HepG2 (cell line): Measurements from ENCODE around the gene GATA5. TPM values are rescaled to one million over a fixed set of nuclear protein-coding genes. Genes with fewer than 3 reads are reported as not detected.

Source experiments
- ATAC-seq: fragments of 200-7000 bp; cut with Tn5 transposase; 3 replicates; pipeline ENCODE4 v1.9.1; 2020; ENCODE audit warnings: mild to moderate bottlenecking, moderate library complexity
- BruUV-seq: library from RNA; stranded (reverse); fragments of 400-500 nt; replicated peaks from 2 replicates; lab custom pipeline; 2021; lab: Mats Ljungman, UMichigan
- CTCF ChIA-PET: fragments of 300-600 bp; formaldehyde crosslinking; extraction: SDS; loops from one replicate; lab custom pipeline; 2021; ENCODE audit warnings: low total read pairs, inconsistent platforms, low intra/inter-chr PET ratio; lab: Yijun Ruan, JAX
- POLR2A ChIA-PET: fragments of 350-600 bp; sonication (Branson Sonifier 250); formaldehyde crosslinking; loops from one replicate; lab custom pipeline; 2020; ENCODE audit warnings: antibody characterized with exemption, inconsistent platforms; lab: Yijun Ruan, JAX
- DNase-seq: peaks from one replicate; pipeline ENCODE4 v3.0.0-alpha.2; 2015; ENCODE audit warnings: low spot score
- FAIRE-seq: peaks from 3 replicates; lab custom pipeline; 2011; peaks lifted over from hg19 to GRCh38; lab: Jason Lieb, UNC
- H2AFZ ChIP-seq: one replicate; pipeline ENCODE4 v1.6.1; 2011; ENCODE audit warnings: low read length, inconsistent platforms
- H3K27ac ChIP-seq: fragments of 300-600 bp; 3 replicates; pipeline ENCODE4 v1.8.0; 2011; ENCODE audit warnings: mixed run types, mild to moderate bottlenecking, mixed read lengths, low read length, inconsistent platforms; ENCODE audit not compliant: insufficient read depth; ENCODE audit errors: extremely low read length
- H3K27me3 ChIP-seq, 2 experiments: fragments of 200-600 bp in 1 of 2; 2 replicates in 1 of 2; 3 replicates in 1 of 2; pipeline versions ENCODE4 v1.6.0 to v1.8.0; 2011; ENCODE audit warnings: low read length in 2 of 2, mild to moderate bottlenecking in 2 of 2, moderate library complexity in 2 of 2, inconsistent platforms in 1 of 2; ENCODE audit not compliant: insufficient read depth in 2 of 2, control insufficient read depth in 1 of 2
- H3K36me3 ChIP-seq, 2 experiments: fragments of 200-600 bp in 1 of 2; replicated peaks in 1 of 2; 2 replicates in 1 of 2; 3 replicates in 1 of 2; pipeline versions ENCODE4 v1.5.1 to v1.8.0; 2011; ENCODE audit warnings: low read length in 2 of 2, inconsistent platforms in 1 of 2; ENCODE audit not compliant: insufficient read depth in 2 of 2, control insufficient read depth in 1 of 2
- H3K4me1 ChIP-seq: 2 replicates; pipeline ENCODE4 v1.5.1; 2012; ENCODE audit warnings: low read length, inconsistent platforms; ENCODE audit not compliant: insufficient read depth
- H3K4me2 ChIP-seq: 2 replicates; pipeline ENCODE4 v1.6.0; 2011; ENCODE audit warnings: low read depth, low read length, inconsistent platforms
- H3K4me3 ChIP-seq, 3 experiments: fragments of 200-600 bp in 1 of 3; sonication (generic), shearing (Covaris generic) in 1 of 3; replicated peaks in 1 of 3; 2 replicates each; pipeline ENCODE4 v1.5.1; 2011 to 2016; ENCODE audit warnings: low read length in 3 of 3, inconsistent platforms in 2 of 3, low read depth in 2 of 3, mild to moderate bottlenecking in 2 of 3, control low read depth in 1 of 3, mixed read lengths in 1 of 3; ENCODE audit not compliant: insufficient read depth in 1 of 3
- H3K79me2 ChIP-seq: one replicate; pipeline ENCODE4 v1.6.1; 2011; ENCODE audit warnings: low read length, inconsistent platforms; ENCODE audit not compliant: insufficient read depth
- H3K9ac ChIP-seq: 2 replicates; pipeline ENCODE4 v1.6.0; 2011; ENCODE audit warnings: mild to moderate bottlenecking, low read depth, low read length, inconsistent platforms; ENCODE audit not compliant: insufficient read depth
- H3K9me3 ChIP-seq: 2 replicates; pipeline ENCODE4 v1.5.1; 2012; ENCODE audit warnings: mild to moderate bottlenecking, low read length
- H4K20me1 ChIP-seq: 2 replicates; pipeline ENCODE4 v1.6.0; 2011; ENCODE audit warnings: inconsistent platforms, mild to moderate bottlenecking, low read length, moderate library complexity; ENCODE audit not compliant: insufficient read depth
- AHR ChIP-seq: IDR thresholded peaks from 2 replicates; pipeline ENCODE4 v1.6.1; 2018; ENCODE audit warnings: missing genetic modification reagents, missing compliant biosample characterization
- GFI1 ChIP-seq: sonication (generic); formaldehyde crosslinking; IDR thresholded peaks from 2 replicates; pipeline ENCODE4 v1.5.0; 2020; ENCODE audit warnings: missing genetic modification reagents, mild to moderate bottlenecking, borderline replicate concordance
- HNF4A ChIP-seq: sonication (generic); formaldehyde crosslinking; IDR thresholded peaks from 2 replicates; pipeline ENCODE4 v1.4.0; 2020; ENCODE audit warnings: missing genetic modification reagents
- IRF1 ChIP-seq: sonication (generic); formaldehyde crosslinking; IDR thresholded peaks from 2 replicates; pipeline ENCODE4 v1.4.0; 2020; ENCODE audit warnings: low read depth, mild to moderate bottlenecking, missing genetic modification reagents
- MNT ChIP-seq: fragments of 450-650 bp; IDR thresholded peaks from 2 replicates; pipeline ENCODE4 v1.6.1; 2016
- NONO ChIP-seq, 2 experiments: fragments of 450-650 bp in 1 of 2; sonication (generic) in 1 of 2; formaldehyde crosslinking in 1 of 2; IDR thresholded peaks in 1 of 2; conservative IDR thresholded peaks in 1 of 2; 2 replicates each; pipeline versions ENCODE4 v1.6.1 to v1.8.0; 2017 to 2022; ENCODE audit warnings: mild to moderate bottlenecking in 1 of 2, missing genetic modification reagents in 1 of 2, moderate library complexity in 1 of 2
- RXRB ChIP-seq: IDR thresholded peaks from 2 replicates; pipeline ENCODE4 v1.6.1; 2016; ENCODE audit warnings: borderline replicate concordance, missing genetic modification reagents, missing compliant biosample characterization
- SRSF1 ChIP-seq: fragments of 200-400 bp; formaldehyde crosslinking; optimal IDR thresholded peaks from 2 replicates; pipeline ENCODE3; 2017; ENCODE audit warnings: mild to moderate bottlenecking, low read depth, low read length, moderate library complexity
- STAG1 ChIP-seq: sonication (generic); formaldehyde crosslinking; IDR thresholded peaks from 2 replicates; pipeline ENCODE4 v1.4.0; 2020; ENCODE audit warnings: missing genetic modification reagents
- ZFX ChIP-seq: sonication (generic); formaldehyde crosslinking; IDR thresholded peaks from 2 replicates; pipeline ENCODE4 v1.4.0; 2020; ENCODE audit warnings: mild to moderate bottlenecking, low read depth, missing genetic modification reagents, moderate library complexity
- ZNF547 ChIP-seq: sonication (generic); formaldehyde crosslinking; IDR thresholded peaks from 2 replicates; pipeline ENCODE4 v1.5.1; 2020; ENCODE audit warnings: mild to moderate bottlenecking, missing genetic modification reagents
- WGBS: methylation state at CpG from one replicate; pipeline ENCODE4 v1.1.6; 2017; ENCODE audit warnings: low lambda C conversion rate; 5-methylcytosine and 5-hydroxymethylcytosine counted together
- in situ Hi-C: cut with HindIII; loops from 2 replicates; pipeline ENCODE4 v1.10.0; 2017; ENCODE audit warnings: low pct_unique_long_range_greater_than_20kb; ENCODE audit not compliant: extremely low pct_ligation_motif_present
- intact Hi-C: fragments of 100-400 bp; cut with micrococcal nuclease; formaldehyde crosslinking; loops from one replicate; pipeline ENCODE4 v1.10.0; 2022; ENCODE audit not compliant: unreplicated experiment
- polyA plus RNA-seq, 8 experiments: library from polyadenylated mRNA; depleted of rRNA in 3 of 8; stranded (reverse) in 7 of 8; unstranded in 1 of 8; fragments of >200 nt; fragmentation: Illumina TruSeq in 4 of 8; extraction: Trizol in 4 of 8; gene quantifications; 2 replicates each; pipeline versions ENCODE4 v1.2.1 to v1.2.3, GENCODE V29; 2011 to 2016; ENCODE audit warnings: low read depth in 4 of 8, missing spikeins in 1 of 8, mixed read lengths in 1 of 8; ENCODE audit not compliant: insufficient read depth in 1 of 8
- total RNA-seq, 5 experiments: library from RNA; depleted of rRNA; stranded (reverse); fragments of >200 nt; fragmentation: Illumina TruSeq; extraction: Trizol; gene quantifications; 2 replicates each; pipeline ENCODE4 v1.2.3, GENCODE V29; 2016; ENCODE audit warnings: low read depth in 1 of 5
- TF ChIP-seq, protein P1 (sequence below): sonication (generic); formaldehyde crosslinking; IDR thresholded peaks from 2 replicates; pipeline ENCODE4 v1.9.0; 2021; ENCODE audit warnings: missing genetic modification reagents, mild to moderate bottlenecking, borderline replicate concordance

Gene GATA5
- total and polyA plus RNA-seq, 2 of the 13 experiments (the other 11 are each of a cell fraction or from before 2014, with no cell fraction given) = 0.12 to 0.20 TPM

DNA sequence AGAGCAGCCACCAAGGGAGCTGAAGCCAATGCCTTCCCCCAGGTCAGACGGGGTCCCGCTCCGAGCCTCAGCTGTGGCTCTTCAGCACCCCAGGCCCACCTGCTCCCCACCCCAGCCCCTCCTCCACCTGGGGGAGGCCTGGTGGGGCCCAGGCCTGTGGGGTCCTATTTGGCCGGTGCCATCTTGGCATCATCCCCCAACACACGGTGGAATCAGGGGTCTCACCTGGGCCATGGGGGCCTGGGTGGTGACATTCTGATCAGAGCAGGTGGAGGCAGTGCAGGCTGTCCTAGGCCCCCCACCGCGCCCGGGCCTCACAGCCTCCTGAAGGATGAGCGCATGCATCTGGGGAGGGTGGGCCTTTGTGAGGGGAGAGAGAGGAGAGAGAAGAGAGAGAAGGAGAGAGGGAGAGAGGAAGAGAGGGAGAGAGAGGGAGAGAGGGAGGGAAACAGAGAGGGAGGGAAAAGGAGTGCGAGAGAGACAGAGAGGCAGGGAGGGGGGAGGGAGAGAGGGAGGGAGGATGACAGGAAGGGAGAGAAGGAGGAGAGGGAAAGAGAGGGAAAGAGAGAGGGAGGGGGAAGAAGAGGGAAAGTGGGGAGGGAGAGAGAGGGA lies 24.5 kb downstream of the GATA5 start:
- no peaks in the 10 kb centered on the region for H3K79me2 ChIP-seq
- 55% methylated on average over 7 of the region's 10 CpGs for WGBS
- ChIA-PET CTCF (no interaction called here), POLR2A (no interaction called here)
- H3K27me3 ChIP-seq = peaks cover 36 to 78% of the 10 kb centered on the region in 2 experiments; a peak in 4 of 5 replicates
- no peak overlapping the region for H3K4me3 ChIP-seq
- ATAC-seq = no peak
- no peaks in the 10 kb centered on the region for H3K36me3 ChIP-seq
- in situ Hi-C loops (no loop called here), intact Hi-C loops (no loop called here)
- DNase-seq = no peak
- FAIRE-seq = no peak
- H2AFZ ChIP-seq = no peak overlapping the region
- TF ChIP-seq AHR (CRISPR knock-in tag) (no peak), NONO (IDR thresholded peaks at IDR 0.05) (0 out of 2 replicates have a peak, but pooled peaks have one; percentile 6), NONO (CRISPR knock-in tag; conservative IDR thresholded peaks at IDR 0.05) (no peak)
- H3K9me3 ChIP-seq = no peaks in the 10 kb centered on the region
- no peaks in the 10 kb centered on the region; the same call in 1 of the 2 replicates for H4K20me1 ChIP-seq
- H3K27ac ChIP-seq = no peak overlapping the region
- no peak overlapping the region for H3K9ac ChIP-seq
- H3K4me2 ChIP-seq = no peak overlapping the region
- H3K4me1 ChIP-seq = no peaks in the 10 kb centered on the region
- no TSS peak for BruUV-seq

DNA sequence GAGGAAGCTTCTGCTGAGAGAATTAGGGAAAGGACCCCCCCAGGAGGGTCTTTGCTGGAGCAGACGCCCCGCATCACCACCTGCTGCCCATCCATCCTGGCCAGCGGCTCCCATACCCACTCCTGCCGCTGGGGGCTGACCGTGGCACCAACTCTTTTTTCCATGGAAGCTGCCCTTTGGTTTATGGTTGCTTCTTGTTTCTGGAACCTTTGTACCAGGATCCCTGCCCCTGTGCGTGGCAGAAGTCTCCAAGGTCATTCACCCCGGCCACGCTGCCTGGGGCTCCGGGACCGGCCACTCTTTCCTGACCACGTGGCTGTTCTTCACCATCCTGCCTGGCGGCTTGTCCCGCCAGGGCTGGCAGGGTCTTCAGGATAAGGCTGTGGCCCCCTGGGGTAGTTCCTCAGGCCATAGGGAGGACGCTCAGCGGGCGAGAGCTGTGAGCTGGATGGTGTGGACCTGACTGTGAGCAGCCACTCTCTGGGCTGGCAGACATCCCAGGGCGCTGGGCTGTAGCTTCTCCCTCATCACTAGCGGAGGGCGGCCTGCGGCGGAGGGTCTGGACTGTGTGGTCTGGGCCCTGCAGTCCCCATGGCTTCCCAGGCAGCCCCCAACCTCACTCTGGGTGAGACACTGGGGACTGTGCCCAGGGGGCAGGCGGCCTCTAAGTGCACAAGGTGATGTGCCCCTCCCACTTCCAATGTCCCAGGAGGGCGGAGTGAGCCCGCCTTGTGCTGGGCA lies 25.7 kb downstream of the GATA5 start:
- POLR2A ChIA-PET = no interaction called here
- no peak overlapping the region for H3K9ac ChIP-seq
- no peak overlapping the region for H3K4me2 ChIP-seq
- 17% methylated on average over 20 of the region's 24 CpGs for WGBS
- H3K79me2 ChIP-seq = no peaks in the 10 kb centered on the region
- DNase-seq = no peak
- intact Hi-C loops = no loop called here
- no TSS peak for BruUV-seq
- CTCF ChIA-PET = no interaction called here
- H3K27ac ChIP-seq = no peak overlapping the region
- in situ Hi-C loops = no loop called here
- no peaks in the 10 kb centered on the region for H3K4me1 ChIP-seq
- H3K27me3 ChIP-seq = peaks cover 34 to 72% of the 10 kb centered on the region in 2 experiments; a peak in 4 of 5 replicates
- ATAC-seq = peak; percentile 72
- no peak overlapping the region for H3K4me3 ChIP-seq
- H4K20me1 ChIP-seq = no peaks in the 10 kb centered on the region; the same call in 1 of the 2 replicates
- no peaks in the 10 kb centered on the region for H3K9me3 ChIP-seq
- FAIRE-seq = peak; percentile 77
- H3K36me3 ChIP-seq = no peaks in the 10 kb centered on the region
- H2AFZ ChIP-seq = no peak overlapping the region
- TF ChIP-seq ZNF547 (CRISPR knock-in tag) = no peak
- peak; percentile 10 for TF ChIP-seq SRSF1
- TF ChIP-seq RXRB (CRISPR knock-in tag) = 0 out of 2 replicates have a peak, but pooled peaks have one; percentile 19
- peak; percentile 46; the same call in 1 of the 2 replicates for TF ChIP-seq STAG1 (CRISPR knock-in tag)
- peak; percentile 4; the same call in 1 of the 2 replicates for TF ChIP-seq ZFX
- TF ChIP-seq, protein P1, sequence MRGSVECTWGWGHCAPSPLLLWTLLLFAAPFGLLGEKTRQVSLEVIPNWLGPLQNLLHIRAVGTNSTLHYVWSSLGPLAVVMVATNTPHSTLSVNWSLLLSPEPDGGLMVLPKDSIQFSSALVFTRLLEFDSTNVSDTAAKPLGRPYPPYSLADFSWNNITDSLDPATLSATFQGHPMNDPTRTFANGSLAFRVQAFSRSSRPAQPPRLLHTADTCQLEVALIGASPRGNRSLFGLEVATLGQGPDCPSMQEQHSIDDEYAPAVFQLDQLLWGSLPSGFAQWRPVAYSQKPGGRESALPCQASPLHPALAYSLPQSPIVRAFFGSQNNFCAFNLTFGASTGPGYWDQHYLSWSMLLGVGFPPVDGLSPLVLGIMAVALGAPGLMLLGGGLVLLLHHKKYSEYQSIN (CRISPR knock-in tag) = no peak
- TF ChIP-seq MNT = peak; percentile 72
- no peak for TF ChIP-seq GFI1 (CRISPR knock-in tag)
- TF ChIP-seq HNF4A (CRISPR knock-in tag) = peak; percentile 67
- no peak for TF ChIP-seq IRF1 (CRISPR knock-in tag)
